Activated CD8-positive, alpha-beta memory T cell treated with anti-CD3 and anti-CD28 coated beads for 1 hour (primary cell): ENCODE data around the gene LYPLA2.
"Not testable (repeated sequence)": the region's sequence is repeated elsewhere in the genome, so short reads cannot be mapped to it uniquely, and the experiment has no call there.

ENCODE experiments used
- DNase-seq, 2 donors: peaks; one replicate each; pipeline ENCODE4 v3.0.0-alpha.2; 2020; ENCODE audit warnings: low read depth in 1 of 2; ENCODE audit errors: extremely low read depth in 1 of 2

The LYPLA2 gene

GRCh38 chr1:23777979-23778814 lies 12.7 kb upstream of the LYPLA2 start, which contains the start of gene PITHD1:
Gene PITHD1, plus strand, starts transcription at chr1:23778418. Its CDS starts 98 bp downstream, at chr1:23778516.
- DNase-seq = peak; percentile 31 to 66

DNA sequence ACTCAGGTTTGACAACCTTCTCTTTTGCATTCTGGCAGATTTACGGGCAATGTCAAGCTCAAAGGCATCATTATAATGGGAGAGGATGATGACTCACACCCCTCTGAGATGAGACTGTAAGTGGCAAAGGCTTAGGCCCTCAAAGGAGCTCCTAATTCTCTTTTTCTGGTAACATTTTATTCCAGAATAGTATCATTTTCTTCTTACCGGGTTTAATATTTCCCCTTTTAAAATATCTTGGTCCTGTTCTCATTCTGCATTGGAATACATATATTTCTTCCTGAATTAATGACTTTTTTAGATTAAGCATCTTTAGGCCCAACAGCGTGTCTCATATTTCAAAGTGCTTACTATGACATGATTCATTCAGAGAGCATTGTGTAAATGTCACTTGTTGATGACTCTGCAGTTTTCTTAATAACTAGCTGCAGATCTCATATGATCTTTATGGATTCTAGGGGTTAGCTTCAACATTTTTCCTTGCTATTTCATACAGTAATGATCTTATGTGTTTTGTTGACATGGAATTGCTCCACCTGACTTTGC lies 11.0 kb upstream of the LYPLA2 start:
- no peak for DNase-seq

DNA sequence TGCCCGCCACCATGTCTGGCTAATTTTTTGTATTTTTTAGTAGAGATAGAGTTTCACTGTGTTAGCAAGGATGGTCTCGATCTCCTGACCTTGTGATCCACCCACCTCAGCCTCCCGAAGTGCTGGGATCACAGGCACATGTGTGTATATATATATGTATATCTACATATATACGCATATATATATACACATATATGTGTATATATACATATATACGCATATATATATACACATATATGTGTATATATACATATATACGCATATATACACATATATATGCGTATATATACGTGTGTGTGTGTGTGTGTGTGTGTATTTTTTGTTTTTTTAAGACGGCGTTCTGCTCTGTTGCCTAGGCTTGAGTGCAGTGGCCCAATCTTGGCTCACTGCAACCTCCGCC lies 7.8 kb upstream of the LYPLA2 start:
- not testable (repeated sequence) for DNase-seq

GRCh38 chr1:23784846-23785245 lies 6.1 kb upstream of the LYPLA2 start:
- DNase-seq = no peak

DNA sequence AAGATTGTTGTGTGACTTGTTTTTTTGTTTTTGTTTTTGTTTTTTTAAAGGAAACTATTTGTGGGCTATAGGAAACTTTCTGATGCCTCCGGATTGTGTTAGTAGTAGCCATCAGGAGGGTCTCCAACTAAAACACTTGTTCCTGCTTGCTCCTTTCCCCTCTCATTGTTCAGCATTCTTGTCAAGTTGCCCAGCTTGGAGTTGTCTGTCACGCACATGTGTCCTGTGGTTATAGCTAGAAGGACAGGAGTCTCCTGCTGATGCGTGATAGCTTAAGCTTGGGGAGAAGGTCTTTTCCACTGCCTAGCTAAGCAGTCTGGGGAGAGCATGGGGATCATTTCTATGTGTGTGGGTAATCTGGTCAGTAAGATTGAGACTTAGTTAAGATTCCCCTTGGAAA lies 3.2 kb upstream of the LYPLA2 start:
- DNase-seq = no peak

GRCh38 chr1:23788695-23789094 lies 2.2 kb upstream of the LYPLA2 start:
- DNase-seq = no peak

DNA sequence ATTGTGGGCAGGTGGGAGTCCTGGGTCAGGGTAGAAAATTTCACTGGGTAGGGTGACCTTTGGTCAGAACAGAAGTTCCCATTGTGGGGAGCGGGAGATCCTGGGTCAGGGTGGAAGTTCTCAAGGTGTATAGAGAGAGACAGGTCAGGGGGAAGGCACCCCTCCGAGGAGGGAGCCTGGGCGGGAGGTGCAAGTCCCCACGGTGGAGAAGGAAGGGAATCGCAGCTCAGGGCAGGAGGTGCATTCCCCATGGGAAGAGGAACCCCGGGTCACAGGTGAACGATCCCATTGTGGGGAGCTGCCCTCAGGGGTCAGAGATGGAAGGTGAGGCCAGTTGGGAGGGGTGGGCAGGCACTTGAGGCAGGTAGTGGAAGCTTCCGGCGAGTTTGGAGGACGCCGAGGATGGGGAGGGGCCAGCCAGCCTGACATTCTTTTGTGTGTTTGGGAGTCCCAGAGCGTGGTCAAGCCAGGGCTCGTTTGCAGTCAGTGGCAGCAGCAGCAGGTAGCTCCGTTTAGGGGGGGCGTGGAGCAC lies 637 bp downstream of the LYPLA2 start:
- no peak for DNase-seq

DNA sequence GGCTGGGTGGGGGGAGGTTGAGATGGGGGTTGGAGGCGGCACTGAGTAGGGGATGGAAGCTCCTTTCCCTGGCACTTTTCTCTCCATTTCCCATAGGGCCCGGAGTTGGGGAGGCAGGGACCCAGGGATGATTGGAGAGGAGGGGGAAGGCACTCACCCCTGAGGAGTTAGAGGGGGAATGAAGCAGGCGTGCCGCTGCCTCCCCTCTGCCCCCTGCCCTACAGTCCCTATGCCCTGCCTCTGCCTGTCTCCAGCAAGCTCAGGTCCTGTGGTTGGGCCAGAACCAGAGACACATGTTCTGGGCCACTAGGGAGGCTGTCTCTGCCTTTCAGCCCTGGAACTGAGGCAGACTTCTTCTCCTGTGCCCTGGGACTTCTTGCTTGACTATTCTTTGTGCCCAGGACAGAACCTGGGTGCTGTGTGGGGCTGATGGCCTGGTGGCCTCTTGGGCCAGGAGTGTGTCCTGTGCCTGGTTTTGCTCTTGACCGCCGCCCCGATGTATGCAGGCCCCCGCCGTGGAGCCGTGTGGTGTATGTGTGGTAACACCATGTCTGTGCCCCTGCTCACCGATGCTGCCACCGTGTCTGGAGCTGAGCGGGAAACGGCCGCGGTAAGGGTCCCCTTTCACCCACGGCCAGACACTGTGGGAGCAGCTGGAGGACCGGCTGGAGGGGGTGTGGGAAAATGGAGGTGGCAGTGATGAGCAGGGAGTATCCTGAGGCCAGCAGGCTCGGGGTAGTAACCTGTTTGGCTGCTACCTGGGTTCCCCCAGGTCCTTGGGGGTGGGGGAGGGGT lies 1.4 kb downstream of the LYPLA2 start:
- DNase-seq = no peak

GRCh38 chr1:23793018-23793781 lies 2.3 kb downstream of the LYPLA2 start:
- no peak for DNase-seq

DNA sequence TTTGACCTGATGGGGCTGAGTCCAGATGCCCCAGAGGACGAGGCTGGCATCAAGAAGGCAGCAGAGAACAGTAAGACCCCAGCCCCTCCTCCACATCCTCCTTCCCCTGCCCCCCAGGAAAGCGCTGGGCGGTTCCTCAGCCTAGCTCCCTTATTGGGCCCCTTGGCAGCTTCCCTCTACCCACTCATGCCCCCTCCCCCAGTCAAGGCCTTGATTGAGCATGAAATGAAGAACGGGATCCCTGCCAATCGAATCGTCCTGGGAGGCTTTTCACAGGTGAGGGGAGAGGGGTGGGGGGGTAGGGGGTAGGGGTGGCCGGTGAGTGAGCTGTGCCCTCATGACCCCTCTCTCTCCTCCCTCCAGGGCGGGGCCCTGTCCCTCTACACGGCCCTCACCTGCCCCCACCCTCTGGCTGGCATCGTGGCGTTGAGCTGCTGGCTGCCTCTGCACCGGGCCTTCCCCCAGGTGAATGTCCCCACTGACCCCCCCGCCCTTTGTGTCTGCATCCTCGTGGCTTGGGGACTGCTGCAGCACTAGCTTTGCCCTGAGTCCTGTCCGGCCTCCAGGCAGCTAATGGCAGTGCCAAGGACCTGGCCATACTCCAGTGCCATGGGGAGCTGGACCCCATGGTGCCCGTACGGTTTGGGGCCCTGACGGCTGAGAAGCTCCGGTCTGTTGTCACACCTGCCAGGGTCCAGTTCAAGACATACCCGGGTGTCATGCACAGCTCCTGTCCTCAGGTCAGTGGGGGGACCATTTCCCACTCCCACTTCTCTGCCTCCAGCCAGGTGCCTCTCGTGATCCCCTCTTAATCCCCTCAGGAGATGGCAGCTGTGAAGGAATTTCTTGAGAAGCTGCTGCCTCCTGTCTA lies 3.2 kb downstream of the LYPLA2 start:
- DNase-seq = no peak

GRCh38 chr1:23794732-23795182 lies 3.8 kb downstream of the LYPLA2 start:
- not testable (repeated sequence) for DNase-seq

GRCh38 chr1:23795676-23796465 lies 4.9 kb downstream of the LYPLA2 start:
- no peak for DNase-seq

DNA sequence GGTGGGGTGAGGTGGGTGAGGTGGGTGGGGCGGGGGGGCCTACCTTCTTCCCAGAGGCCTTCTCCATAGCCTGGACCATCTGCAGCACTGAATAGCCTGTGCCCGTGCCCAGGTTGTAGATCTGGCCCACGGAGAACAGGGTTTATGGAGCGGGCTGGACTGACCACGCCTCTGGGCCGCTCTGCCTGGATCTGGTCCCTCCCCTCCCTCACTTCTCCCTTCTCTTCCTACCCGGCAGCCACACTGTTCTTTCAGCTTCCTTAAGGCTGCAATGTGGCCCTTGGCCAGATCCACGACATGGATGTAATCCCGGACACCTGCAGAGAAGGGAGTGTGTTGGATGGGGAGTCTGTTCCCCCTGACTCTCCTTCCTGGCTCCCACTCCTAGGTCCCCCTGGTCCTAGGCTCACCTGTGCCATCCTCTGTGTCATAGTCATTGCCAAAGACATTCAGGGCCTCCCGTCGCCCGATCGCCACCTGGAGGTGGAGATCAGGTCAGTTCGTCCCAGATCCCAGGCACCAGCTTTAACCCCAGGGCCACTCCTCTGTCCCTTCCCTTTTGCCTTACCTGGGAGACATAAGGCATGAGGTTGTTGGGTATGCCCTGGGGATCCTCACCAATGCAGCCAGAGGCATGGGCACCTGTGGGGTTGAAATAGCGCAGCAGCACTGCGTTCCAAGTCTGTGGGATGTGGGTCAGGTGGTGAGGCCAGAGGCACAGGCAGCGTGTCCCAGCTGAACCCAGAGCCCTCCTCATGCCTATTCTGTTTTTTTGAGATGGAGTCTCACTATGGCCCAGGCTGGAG lies 5.7 kb downstream of the LYPLA2 start:
- DNase-seq = no peak

- no peak for DNase-seq
Observed at GRCh38 chr1:23797478-23798448, 6.8 kb downstream of the LYPLA2 start.

GRCh38 chr1:23798662-23799142 lies 7.8 kb downstream of the LYPLA2 start:
- DNase-seq = no peak

DNA sequence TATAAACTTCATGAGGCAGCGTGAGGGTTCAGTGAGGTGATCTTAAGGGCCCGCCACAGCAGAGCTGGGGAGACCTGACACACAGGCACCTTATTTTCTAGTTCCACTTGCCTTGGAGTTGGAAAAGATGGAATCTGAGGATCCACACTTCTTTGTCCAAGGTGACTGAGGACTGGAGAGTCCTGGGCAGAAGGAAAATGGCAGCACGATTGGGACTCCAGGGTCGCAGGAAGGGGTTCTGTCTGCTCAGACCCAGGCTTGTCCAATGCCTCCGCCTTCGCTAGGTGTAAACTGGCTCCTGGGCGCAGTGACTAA lies 8.3 kb downstream of the LYPLA2 start:
- DNase-seq = no peak
